ENCODE measurements around the gene ZNF638. TPM values are rescaled to one million over a fixed set of nuclear protein-coding genes. Genes with fewer than 3 reads are reported as not detected.
A peak's percentile ranks its signal among the peaks of the same experiment; 100 is the strongest.

Gene ZNF638
- total and polyA plus RNA-seq, 9 of the 15 experiments (the other 6 are each of a cell fraction or from before 2014, with no cell fraction given): 53.3 to 165 (median 98.8) TPM

DNA sequence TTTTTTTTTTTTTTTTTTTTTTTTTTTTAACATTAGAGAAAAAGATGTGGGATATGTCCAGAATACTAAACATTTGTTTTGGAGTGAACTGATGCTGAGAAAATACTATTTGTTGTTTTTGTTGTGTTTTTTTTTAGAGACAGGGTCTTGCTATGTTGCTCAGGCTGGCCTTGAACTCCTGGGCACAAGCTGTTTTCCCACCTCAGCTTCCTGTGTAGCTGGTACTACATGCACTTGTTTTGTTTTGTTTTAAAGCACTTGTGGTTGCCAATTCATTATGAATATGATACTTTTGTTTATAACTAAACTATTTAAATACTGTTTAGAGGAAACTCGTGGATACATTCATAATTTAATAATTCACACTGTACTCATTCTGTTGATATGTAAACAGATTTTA lies 88.4 kb downstream of the ZNF638 start:
- FAIRE-seq: no peak
- peaks cover 52% of the 10 kb centered on the region for H3K36me3 ChIP-seq (ENCODE audit: control insufficient read depth, insufficient read depth, low read length)
- intact Hi-C loops (cut with micrococcal nuclease): no loop called here

More for the DNA sequence above, 88.4 kb downstream of the ZNF638 start:
- peak overlapping the region; percentile 39; the same call in 2 of the 3 replicates for H3K27ac ChIP-seq (ENCODE audit: extremely low read depth, low read depth, low read length)
- no peak overlapping the region for H3K4me3 ChIP-seq
- POLR2A ChIA-PET: no interaction called here
- in situ Hi-C loops (cut with MboI): no loop called here
- H3K4me2 ChIP-seq (ENCODE audit: insufficient read depth, low read length): no peak overlapping the region
- H3K9me1 ChIP-seq (ENCODE audit: control insufficient read depth, insufficient read depth, low read length): no peaks in the 10 kb centered on the region
- no peaks in the 10 kb centered on the region for H3K9me3 ChIP-seq (replicated peaks; ENCODE audit: control insufficient read depth, insufficient read depth, low read depth, low read length)
- H2AFZ ChIP-seq (ENCODE audit: low read depth, low read length): no peak overlapping the region
- TF ChIP-seq POLR3G (IDR thresholded peaks at IDR 0.05; ENCODE audit: extremely low read depth, insufficient read length, insufficient replicate concordance) (no peak), MBD2 (IDR thresholded peaks at IDR 0.05; ENCODE audit: borderline replicate concordance, low read depth) (no peak), CTBP1 (IDR thresholded peaks at IDR 0.05; ENCODE audit: borderline replicate concordance) (no peak), CREB1 (IDR thresholded peaks at IDR 0.05) (no peak), CREB1 (CRISPR knock-in tag; IDR thresholded peaks at IDR 0.05) (no peak)
- TF ChIP-seq, protein P1, sequence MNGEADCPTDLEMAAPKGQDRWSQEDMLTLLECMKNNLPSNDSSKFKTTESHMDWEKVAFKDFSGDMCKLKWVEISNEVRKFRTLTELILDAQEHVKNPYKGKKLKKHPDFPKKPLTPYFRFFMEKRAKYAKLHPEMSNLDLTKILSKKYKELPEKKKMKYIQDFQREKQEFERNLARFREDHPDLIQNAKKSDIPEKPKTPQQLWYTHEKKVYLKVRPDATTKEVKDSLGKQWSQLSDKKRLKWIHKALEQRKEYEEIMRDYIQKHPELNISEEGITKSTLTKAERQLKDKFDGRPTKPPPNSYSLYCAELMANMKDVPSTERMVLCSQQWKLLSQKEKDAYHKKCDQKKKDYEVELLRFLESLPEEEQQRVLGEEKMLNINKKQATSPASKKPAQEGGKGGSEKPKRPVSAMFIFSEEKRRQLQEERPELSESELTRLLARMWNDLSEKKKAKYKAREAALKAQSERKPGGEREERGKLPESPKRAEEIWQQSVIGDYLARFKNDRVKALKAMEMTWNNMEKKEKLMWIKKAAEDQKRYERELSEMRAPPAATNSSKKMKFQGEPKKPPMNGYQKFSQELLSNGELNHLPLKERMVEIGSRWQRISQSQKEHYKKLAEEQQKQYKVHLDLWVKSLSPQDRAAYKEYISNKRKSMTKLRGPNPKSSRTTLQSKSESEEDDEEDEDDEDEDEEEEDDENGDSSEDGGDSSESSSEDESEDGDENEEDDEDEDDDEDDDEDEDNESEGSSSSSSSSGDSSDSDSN (IDR thresholded peaks at IDR 0.05; ENCODE audit: borderline replicate concordance in 1 of 2, low read depth in 2 of 2, low read length in 2 of 2): no peak
- TF ChIP-seq, protein P2, sequence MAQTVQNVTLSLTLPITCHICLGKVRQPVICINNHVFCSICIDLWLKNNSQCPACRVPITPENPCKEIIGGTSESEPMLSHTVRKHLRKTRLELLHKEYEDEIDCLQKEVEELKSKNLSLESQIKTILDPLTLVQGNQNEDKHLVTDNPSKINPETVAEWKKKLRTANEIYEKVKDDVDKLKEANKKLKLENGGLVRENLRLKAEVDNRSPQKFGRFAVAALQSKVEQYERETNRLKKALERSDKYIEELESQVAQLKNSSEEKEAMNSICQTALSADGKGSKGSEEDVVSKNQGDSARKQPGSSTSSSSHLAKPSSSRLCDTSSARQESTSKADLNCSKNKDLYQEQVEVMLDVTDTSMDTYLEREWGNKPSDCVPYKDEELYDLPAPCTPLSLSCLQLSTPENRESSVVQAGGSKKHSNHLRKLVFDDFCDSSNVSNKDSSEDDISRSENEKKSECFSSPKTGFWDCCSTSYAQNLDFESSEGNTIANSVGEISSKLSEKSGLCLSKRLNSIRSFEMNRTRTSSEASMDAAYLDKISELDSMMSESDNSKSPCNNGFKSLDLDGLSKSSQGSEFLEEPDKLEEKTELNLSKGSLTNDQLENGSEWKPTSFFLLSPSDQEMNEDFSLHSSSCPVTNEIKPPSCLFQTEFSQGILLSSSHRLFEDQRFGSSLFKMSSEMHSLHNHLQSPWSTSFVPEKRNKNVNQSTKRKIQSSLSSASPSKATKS (CRISPR knock-in tag; IDR thresholded peaks at IDR 0.05): no peak
- TF ChIP-seq, protein P3, sequence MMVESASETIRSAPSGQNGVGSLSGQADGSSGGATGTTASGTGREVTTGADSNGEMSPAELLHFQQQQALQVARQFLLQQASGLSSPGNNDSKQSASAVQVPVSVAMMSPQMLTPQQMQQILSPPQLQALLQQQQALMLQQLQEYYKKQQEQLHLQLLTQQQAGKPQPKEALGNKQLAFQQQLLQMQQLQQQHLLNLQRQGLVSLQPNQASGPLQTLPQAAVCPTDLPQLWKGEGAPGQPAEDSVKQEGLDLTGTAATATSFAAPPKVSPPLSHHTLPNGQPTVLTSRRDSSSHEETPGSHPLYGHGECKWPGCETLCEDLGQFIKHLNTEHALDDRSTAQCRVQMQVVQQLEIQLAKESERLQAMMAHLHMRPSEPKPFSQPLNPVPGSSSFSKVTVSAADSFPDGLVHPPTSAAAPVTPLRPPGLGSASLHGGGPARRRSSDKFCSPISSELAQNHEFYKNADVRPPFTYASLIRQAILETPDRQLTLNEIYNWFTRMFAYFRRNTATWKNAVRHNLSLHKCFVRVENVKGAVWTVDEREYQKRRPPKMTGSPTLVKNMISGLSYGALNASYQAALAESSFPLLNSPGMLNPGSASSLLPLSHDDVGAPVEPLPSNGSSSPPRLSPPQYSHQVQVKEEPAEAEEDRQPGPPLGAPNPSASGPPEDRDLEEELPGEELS (CRISPR knock-in tag; IDR thresholded peaks at IDR 0.05; ENCODE audit: borderline replicate concordance): no peak
- peaks cover 28% of the 10 kb centered on the region for H3K79me2 ChIP-seq (ENCODE audit: control insufficient read depth, insufficient read depth, low read length)
- BruUV-seq (replicated peaks): no TSS peak
- peak overlapping the region in 1 of 2 experiments; percentile 29; a peak in 1 of 4 replicates for H3K9ac ChIP-seq (ENCODE audit: insufficient read depth in 1 of 2, low read depth in 2 of 2, low read length in 2 of 2)
- CTCF ChIA-PET (ENCODE audit: low intra/inter-chr PET ratio): no interaction called here
- peaks cover 0 to 14% of the 10 kb centered on the region in 2 experiments; a peak in 3 of 5 replicates for H3K4me1 ChIP-seq (replicated peaks in 1 of 2; ENCODE audit: control insufficient read depth in 2 of 2, insufficient read depth in 2 of 2, low read length in 2 of 2)
- no peaks in the 10 kb centered on the region for H4K20me1 ChIP-seq (replicated peaks; ENCODE audit: control insufficient read depth, insufficient read depth, low read length)
- ATAC-seq (peak; percentile 50; the same call in 1 of the 3 replicates), DNase-seq (ENCODE audit: extremely low read depth in 1 of 4, low spot score in 3 of 4) (no peak)
- H3K27me3 ChIP-seq (ENCODE audit: control insufficient read depth in 2 of 2, insufficient read depth in 2 of 2, low read length in 2 of 2): no peaks in the 10 kb centered on the region
- 17% methylated on average over 1 of the region's 1 CpG for WGBS (ENCODE audit: insufficient coverage, low coverage, missing lambda C conversion rate)

Data from K562 (cell line).